Endothelial cell (in vitro differentiated cells): ENCODE data around the gene MAT1A. TPM values are rescaled to one million over a fixed set of nuclear protein-coding genes. Genes with fewer than 3 reads are reported as not detected.

Experiments
- DNase-seq: peaks from one replicate; pipeline ENCODE4 v3.0.0; 2021; ENCODE audit warnings: low spot score
- H3K27ac Mint-ChIP-seq: one replicate; pipeline ENCODE4 v1.8.0; 2021; ENCODE audit warnings: mixed read lengths, inconsistent platforms; ENCODE audit not compliant: unreplicated experiment
- H3K27me3 Mint-ChIP-seq: one replicate; pipeline ENCODE4 v1.8.0; 2021; ENCODE audit warnings: mild to moderate bottlenecking, moderate library complexity, mixed read lengths, inconsistent platforms; ENCODE audit not compliant: unreplicated experiment
- H3K36me3 Mint-ChIP-seq: one replicate; pipeline ENCODE4 v1.8.0; 2021; ENCODE audit warnings: mild to moderate bottlenecking, low read depth, mixed read lengths, inconsistent platforms; ENCODE audit not compliant: unreplicated experiment
- H3K4me1 Mint-ChIP-seq: one replicate; pipeline ENCODE4 v1.8.0; 2021; ENCODE audit warnings: mild to moderate bottlenecking, mixed read lengths, inconsistent platforms; ENCODE audit not compliant: unreplicated experiment
- H3K4me3 Mint-ChIP-seq: one replicate; pipeline ENCODE4 v1.8.0; 2021; ENCODE audit warnings: mild to moderate bottlenecking, mixed read lengths, inconsistent platforms; ENCODE audit not compliant: unreplicated experiment
- H3K9me3 Mint-ChIP-seq: one replicate; pipeline ENCODE4 v1.8.0; 2021; ENCODE audit warnings: mixed read lengths, inconsistent platforms; ENCODE audit not compliant: unreplicated experiment
- CTCF ChIP-seq: fragments of 200-600 bp; sonication (generic); IDR thresholded peaks from one replicate; pipeline ENCODE4 v1.5.0; 2021; ENCODE audit warnings: antibody characterized with exemption; ENCODE audit not compliant: unreplicated experiment
- total RNA-seq: library from RNA; stranded (reverse); fragmentation: NEBNext Ultra II Directional; extraction: Animal tissue kit (Norgen Biotek cat#: 25700); gene quantifications from one replicate; pipeline ENCODE4 v1.2.1, GENCODE V29; 2021; ENCODE audit not compliant: unreplicated experiment

Gene MAT1A
- total RNA-seq, 1 donor from 2014 or later, result 0.64 TPM

DNA sequence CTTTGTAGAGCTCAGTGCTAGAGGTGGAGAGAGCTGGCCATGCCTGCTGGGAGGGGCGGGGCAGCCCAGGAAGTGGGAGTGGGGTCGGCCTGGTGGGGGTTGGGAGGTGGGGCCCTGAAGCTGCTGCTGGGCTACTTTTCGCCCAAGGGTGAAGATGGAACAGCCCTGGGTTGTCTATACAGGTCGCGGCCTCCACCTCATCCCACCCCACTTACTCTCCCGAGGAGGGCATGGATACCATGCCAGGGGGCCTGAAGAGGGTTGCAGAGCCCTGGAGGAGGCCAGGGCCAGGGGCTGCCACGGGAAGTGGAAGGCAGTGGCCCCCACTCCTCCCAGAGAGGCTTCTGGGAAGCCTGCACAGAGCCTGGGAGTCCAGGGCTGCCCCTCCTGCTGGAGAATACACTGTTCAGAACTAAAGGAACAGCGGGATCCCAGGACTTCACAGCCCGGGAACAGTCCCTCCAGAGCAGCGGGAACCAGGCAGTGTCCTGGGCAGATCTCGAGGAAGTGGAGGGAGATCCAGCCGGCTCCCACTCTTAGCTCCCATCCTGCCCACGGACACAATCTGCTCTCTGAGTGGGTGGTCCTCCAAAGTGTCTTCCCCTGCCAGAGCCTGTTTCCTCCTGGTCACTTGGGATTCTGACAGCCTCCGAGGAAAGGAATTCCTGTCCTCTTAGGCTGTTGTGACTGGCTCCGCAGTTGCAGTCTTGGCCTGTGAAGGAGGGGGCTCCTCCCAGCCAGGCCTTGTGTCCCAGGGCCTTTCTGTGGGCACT is 23.5 kb downstream of the MAT1A start:
- TF ChIP-seq CTCF, result no peak
- Mint-ChIP-seq H3K36me3 (no peaks in the 10 kb centered on the region), H3K27me3 (peaks cover 4% of the 10 kb centered on the region), H3K9me3 (no peaks in the 10 kb centered on the region), H3K4me1 (peaks cover 4% of the 10 kb centered on the region), H3K27ac (peak overlapping the region; percentile 54), H3K4me3 (no peak overlapping the region)
- DNase-seq, result no peak

- TF ChIP-seq CTCF, result no peak
- H3K36me3 Mint-ChIP-seq, result no peaks in the 10 kb centered on the region
- H3K27me3 Mint-ChIP-seq, result peaks cover 4% of the 10 kb centered on the region
- no peak for DNase-seq
- H3K9me3 Mint-ChIP-seq, result no peaks in the 10 kb centered on the region
- H3K4me3 Mint-ChIP-seq, result no peak overlapping the region
- peaks cover 4% of the 10 kb centered on the region for H3K4me1 Mint-ChIP-seq
- H3K27ac Mint-ChIP-seq, result no peak overlapping the region
These were observed 25.1 kb downstream of the MAT1A start for GRCh38 chr10:80264081-80265056.

- H3K9me3 Mint-ChIP-seq, result no peaks in the 10 kb centered on the region
- H3K36me3 Mint-ChIP-seq, result no peaks in the 10 kb centered on the region
- H3K4me1 Mint-ChIP-seq, result peaks cover 4% of the 10 kb centered on the region
These were observed 28.0 kb downstream of the MAT1A start for GRCh38 chr10:80261316-80262030.

More at GRCh38 chr10:80261316-80262030, 28.0 kb downstream of the MAT1A start:
- Mint-ChIP-seq H3K27ac (no peak overlapping the region), H3K4me3 (no peak overlapping the region), H3K27me3 (peaks cover 6% of the 10 kb centered on the region)
- DNase-seq, result no peak
- no peak for TF ChIP-seq CTCF
